BE2C (cell line): ENCODE data around the gene OTOP3.

ENCODE experiments used
- DNase-seq: peaks from one replicate; pipeline ENCODE4 v3.0.0-alpha.2; 2020
- H3K27me3 ChIP-seq: fragments of 250-450 bp; sonication (Bioruptor Pico); 2 replicates; pipeline ENCODE4 v1.5.1; 2020; ENCODE audit warnings: mild to moderate bottlenecking
- H3K36me3 ChIP-seq: fragments of 250-450 bp; sonication (Bioruptor Pico); 2 replicates; pipeline ENCODE4 v1.5.1; 2020; ENCODE audit warnings: mild to moderate bottlenecking
- H3K4me1 ChIP-seq: fragments of 250-450 bp; sonication (Bioruptor Pico); 2 replicates; pipeline ENCODE4 v1.5.1; 2020
- H3K4me3 ChIP-seq: 2 replicates; pipeline ENCODE4 v1.5.1; 2011; ENCODE audit warnings: low read depth, low read length
- H3K9me3 ChIP-seq: fragments of 250-450 bp; sonication (Bioruptor Pico); 2 replicates; pipeline ENCODE4 v1.5.1; 2020
- CTCF ChIP-seq: IDR thresholded peaks from 2 replicates; pipeline ENCODE4 v1.5.1; 2012; ENCODE audit warnings: mild to moderate bottlenecking, low read depth, low read length

The OTOP3 gene

GRCh38 chr17:74975943-74976342, 40.2 kb downstream of the OTOP3 start:
- Histone ChIP-seq H3K27me3 (peaks cover 15% of the 10 kb centered on the region), H3K4me1 (no peaks in the 10 kb centered on the region; the same call in 1 of the 2 replicates), H3K9me3 (no peaks in the 10 kb centered on the region), H3K36me3 (no peaks in the 10 kb centered on the region), H3K4me3 (no peak overlapping the region)
- TF ChIP-seq CTCF: no peak
- DNase-seq: no peak

GRCh38 chr17:74977802-74978201, 42.1 kb downstream of the OTOP3 start:
- H3K27me3 ChIP-seq: peaks cover 7% of the 10 kb centered on the region
- no peak for DNase-seq
- no peaks in the 10 kb centered on the region for H3K4me1 ChIP-seq

GRCh38 chr17:74978240-74978639, 42.5 kb downstream of the OTOP3 start:
- no peak for DNase-seq
- TF ChIP-seq CTCF: no peak
- Histone ChIP-seq H3K27me3 (peaks cover 3% of the 10 kb centered on the region), H3K4me1 (no peaks in the 10 kb centered on the region), H3K9me3 (no peaks in the 10 kb centered on the region), H3K4me3 (no peak overlapping the region), H3K36me3 (no peaks in the 10 kb centered on the region)

More at GRCh38 chr17:74977802-74978201, 42.1 kb downstream of the OTOP3 start:
- no peak overlapping the region for H3K4me3 ChIP-seq
- H3K36me3 ChIP-seq: no peaks in the 10 kb centered on the region
- no peaks in the 10 kb centered on the region for H3K9me3 ChIP-seq
- TF ChIP-seq CTCF: no peak

GRCh38 chr17:74979408-74980146, 43.9 kb downstream of the OTOP3 start:
- Histone ChIP-seq H3K9me3 (no peaks in the 10 kb centered on the region), H3K36me3 (no peaks in the 10 kb centered on the region), H3K4me1 (no peaks in the 10 kb centered on the region), H3K4me3 (no peak overlapping the region), H3K27me3 (no peaks in the 10 kb centered on the region)
- no peak for DNase-seq
- no peak for TF ChIP-seq CTCF

- H3K9me3 ChIP-seq: no peaks in the 10 kb centered on the region
- DNase-seq: no peak
- H3K27me3 ChIP-seq: no peaks in the 10 kb centered on the region
- H3K4me3 ChIP-seq: peak overlapping the region; percentile 87
- no peak for TF ChIP-seq CTCF
- no peaks in the 10 kb centered on the region for H3K4me1 ChIP-seq
- no peaks in the 10 kb centered on the region for H3K36me3 ChIP-seq
Observed at GRCh38 chr17:74981318-74981978, 45.8 kb downstream of the OTOP3 start.
